NK-92 treated with Interleukin-12 subunit alpha and Interleukin-12 subunit beta, amount 100 ng/mL, for 24 hours (cell line): ENCODE measurements around the gene NDUFS6.
A peak's percentile ranks its signal among the peaks of the same experiment; 100 is the strongest.
"Not testable (repeated sequence)": the region's sequence is repeated elsewhere in the genome, so short reads cannot be mapped to it uniquely, and the experiment has no call there.

Experiments
- DNase-seq: peaks from one replicate; lab custom pipeline; 2025; lab: John Stamatoyannopoulos, UW

Gene NDUFS6

DNA sequence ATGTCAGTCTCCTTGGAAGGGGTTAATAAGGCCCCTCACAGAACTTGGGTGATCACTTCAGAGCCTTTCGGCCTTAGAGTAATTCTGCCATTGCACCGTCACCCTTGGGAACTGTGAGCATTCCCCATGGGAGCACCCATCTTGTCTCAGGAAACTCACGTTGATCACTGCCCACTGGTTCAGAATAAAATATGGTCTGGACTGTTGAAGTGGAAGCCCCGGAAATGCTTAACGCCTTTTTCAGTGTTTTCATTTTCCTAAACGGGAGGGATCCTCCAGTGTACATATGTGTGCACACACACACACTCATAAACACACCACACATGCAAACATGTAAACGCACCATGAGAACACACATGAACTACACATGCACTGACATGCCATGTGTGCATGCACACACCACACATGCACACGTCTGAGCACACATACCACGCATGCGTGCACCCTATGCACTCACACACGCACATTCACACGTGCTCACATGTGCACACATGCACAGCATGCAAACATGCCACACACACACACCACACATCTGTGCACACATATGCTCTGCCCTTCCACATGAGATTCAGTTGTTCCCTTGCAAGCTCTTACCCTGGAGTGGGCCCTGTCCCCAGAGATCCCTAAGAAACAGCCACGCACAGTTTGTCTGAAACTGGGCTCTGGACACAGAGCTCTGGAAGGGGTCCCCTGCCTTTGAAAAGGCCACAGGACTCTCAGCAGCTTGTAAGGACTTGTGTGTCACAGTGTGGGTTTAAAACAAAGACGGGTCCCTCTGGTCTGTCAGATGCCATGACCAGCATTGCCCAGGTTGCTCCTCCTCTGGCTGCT is 18.6 kb upstream of the NDUFS6 start:
- no peak for DNase-seq

DNA sequence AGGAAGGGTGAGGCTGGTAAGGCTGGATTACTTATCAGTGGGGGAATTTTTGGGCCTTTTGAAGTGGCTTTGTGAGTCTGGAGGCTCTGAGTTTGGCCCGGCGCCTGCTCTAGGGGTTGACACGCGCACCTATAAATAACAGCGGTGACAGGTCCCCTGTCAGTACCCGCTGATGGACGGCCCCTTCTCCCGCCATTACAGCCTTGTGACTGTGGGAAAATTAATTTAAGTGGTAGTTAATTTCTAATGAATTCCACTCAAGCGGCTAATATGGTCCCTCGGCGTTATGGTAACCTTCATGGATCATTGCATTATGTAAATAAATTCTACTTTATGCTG is 18.0 kb upstream of the NDUFS6 start:
- no peak for DNase-seq

DNA sequence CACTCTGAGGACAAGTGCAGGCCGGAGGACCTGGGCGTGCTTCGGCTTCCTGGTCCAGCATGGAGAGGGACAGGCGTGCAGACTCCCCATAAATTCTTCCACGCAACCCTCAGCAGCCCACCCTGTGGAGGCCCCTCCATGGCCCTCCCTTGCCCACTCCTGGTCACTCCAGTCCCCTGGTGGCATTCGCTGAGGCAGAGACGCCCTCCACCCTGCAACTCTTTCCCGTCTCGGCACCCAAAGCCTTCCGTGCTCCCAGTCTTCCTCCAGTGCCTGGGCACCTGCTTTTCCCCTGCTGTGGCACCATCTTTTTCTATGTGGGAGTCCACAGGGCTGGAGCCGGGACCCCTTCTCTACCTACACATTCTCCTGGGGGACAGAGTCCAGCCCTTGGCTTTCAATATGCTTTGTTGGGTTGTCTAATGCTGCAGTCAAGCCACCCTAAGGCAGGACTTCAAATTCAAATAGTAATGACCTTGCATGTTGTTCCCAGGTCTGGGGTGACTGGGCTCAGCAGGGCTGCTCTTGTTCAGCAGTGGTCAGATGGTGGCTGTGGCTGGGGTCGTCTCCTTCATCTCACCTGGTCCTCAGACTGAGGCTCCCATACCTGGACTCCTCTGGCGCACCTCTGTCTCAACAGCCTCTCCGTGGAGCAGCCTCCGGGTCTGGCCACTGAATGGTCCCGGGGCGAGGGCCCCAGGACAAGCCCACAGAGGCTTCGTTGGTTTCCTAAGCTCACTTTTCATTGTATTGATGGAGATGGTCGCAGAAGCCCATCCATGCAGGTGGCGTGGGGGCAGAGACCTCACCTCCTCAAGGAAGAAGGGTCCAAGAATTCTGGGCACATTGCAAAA is 16.8 kb upstream of the NDUFS6 start:
- no peak for DNase-seq

DNA sequence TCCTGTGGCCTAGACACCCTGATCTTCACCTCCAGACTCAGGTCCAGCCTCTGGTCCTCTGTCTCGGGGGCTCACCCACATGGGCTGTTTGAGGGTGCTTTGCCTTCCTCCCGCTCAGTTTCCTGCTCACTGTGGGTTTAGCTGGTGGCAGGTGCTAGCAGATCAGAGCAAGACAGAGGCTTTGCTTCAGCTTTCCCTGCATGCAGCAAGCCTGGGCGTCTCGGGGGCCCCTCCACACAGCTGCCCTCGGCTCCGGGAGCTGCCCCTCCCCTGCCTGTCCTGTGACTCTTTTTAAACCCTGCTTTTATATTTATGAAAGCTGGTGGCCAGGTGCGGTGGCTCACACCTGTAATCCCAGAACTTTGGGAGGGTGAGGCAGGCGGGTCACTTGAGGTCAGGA is 16.1 kb upstream of the NDUFS6 start:
- no peak for DNase-seq

DNA sequence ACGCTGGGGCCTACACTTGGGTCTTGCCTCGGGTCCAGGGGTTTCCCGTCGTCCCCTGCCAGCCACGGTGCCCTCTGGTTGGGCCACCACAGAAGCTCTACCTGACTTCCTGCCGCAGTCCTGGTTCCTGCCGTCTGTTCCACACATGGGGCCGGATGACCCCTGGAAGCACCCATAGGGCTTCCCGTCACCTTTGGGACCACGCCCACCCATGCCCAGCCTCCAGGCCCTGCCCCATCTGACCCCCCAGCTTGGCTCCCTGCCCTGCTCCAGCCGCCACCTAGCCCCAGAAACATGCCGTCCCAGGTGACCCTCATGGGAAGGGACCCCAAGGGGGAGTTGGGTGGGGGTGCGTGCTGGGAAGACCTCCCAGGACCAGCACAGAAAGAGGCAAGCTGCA is 15.2 kb upstream of the NDUFS6 start:
- no peak for DNase-seq

DNA sequence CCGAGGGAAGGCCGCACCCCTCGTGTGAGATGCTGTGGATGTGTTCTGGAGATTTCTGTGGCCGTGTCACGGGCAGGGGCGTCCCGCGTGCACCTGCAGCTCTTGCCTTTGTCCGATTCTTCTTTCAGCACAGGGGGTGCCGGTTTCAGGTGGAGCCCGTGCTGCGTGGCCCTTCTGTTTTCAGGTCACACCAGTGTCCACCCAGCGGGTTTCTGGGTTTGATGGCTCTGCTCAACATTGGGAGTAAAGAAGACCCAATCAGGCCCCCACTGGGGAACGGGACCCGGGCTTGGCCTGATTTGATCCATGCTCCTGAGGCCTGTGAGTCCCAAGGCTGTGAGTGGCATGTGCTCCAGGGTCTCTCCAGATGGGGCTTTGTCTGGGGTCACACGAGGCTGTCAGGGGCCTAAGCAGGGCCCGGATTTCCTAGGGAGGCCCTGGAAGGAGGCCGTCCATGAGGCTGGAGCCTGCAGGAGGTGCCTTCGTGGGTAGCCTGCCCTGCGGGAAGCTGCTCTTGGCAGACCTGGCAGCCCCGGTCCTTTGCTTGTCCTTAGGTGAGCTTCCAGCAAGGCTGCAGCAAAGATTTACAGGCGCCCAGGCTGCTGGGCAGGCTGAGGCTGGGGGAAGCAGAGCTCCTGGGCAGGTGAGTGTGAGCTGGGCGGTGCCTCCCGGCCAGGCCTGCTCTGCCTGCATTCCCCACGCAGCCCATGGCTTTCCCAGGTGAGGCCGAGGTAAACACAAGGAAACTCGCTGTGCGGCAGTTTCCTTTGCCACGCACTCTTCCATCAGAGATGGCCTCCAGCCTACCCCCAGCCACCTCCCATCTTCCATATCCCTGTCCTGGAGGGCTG is 14.4 kb upstream of the NDUFS6 start:
- no peak for DNase-seq

DNA sequence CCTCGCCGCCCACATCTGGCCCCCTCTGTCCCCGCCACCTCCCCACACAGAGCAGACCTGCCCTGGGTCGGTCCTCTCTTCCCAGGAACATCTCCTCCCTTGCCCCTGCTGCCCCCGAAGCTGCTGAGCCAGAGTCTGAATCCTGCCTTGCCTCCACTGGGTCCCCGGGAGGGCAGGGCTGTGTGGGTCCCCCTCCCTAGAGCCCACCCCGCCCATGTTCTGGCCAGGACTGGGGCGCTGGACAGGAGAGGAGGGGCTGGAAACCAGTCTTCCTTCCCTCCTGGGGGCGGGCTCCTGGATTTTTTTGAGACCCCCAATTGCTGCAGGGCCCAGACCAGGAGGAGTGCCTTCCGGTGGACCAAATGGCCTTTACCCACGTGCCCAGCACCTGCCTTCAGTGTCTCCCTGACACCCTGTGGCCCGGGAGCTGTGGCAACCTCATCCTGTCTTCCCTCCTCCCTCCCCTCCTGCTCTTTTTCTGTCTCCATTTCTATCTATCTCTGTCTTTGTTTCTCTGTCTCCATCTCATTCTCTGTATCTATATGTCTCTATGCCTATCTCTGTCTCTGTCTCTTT is 13.6 kb upstream of the NDUFS6 start:
- DNase-seq = no peak

DNA sequence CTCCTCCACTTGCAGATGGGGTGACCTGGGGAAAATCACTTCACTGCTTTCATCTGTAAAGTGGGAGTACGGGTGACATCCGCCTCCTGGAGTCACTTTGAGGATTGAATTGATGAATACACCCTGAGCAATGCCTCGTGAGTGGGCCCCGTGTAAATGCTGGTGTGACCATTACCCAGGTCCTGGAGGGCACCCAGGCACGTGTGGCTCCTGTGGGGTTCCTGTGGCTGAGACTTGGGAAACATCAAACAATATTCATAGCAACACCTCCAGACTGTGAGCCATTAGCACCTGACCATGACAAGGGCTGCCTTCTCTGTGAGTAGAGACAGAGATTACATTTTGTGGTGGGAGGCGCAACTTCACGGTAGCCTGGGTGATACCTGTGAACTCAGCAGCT is 13.0 kb upstream of the NDUFS6 start:
- peak; percentile 57 for DNase-seq

DNA sequence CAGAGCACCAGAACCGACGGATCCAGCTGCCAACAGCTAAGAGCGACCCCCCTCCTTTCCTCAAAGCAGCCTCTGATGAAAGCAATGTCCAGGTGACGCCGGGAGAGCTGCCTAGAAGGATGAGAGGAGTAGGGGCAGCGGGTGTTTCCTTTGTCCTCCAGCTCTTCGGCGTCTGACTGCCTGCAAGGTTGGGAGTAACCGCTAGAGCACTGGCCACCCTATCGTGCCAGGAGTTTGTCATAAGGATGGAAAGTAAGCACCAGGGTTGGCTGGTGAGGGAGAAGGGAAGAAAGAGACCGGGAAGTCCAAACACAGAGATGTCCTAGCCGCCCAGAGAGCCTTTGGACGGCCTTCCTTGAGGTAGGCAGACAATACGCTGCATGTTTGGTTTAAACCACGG is 12.4 kb upstream of the NDUFS6 start:
- DNase-seq = no peak

DNA sequence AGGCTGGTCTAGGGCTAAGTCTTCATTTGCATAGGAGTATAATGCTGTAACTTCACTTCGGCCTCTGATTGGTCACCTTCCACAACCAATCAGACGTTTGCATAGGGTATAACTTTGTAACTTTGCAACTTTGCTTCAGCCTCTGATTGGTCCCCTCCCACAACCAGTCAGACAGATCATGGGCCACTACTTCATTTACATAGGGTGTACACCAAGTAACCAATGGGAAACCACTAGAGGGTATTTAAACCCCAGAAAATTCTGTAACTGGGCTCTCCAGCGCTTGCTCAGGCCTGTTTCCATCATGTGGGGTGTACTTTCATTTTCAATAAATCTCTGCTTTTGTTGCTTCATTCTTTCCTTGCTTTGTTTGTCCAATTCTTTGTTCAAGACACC is 11.8 kb upstream of the NDUFS6 start:
- DNase-seq = not testable (repeated sequence)

DNA sequence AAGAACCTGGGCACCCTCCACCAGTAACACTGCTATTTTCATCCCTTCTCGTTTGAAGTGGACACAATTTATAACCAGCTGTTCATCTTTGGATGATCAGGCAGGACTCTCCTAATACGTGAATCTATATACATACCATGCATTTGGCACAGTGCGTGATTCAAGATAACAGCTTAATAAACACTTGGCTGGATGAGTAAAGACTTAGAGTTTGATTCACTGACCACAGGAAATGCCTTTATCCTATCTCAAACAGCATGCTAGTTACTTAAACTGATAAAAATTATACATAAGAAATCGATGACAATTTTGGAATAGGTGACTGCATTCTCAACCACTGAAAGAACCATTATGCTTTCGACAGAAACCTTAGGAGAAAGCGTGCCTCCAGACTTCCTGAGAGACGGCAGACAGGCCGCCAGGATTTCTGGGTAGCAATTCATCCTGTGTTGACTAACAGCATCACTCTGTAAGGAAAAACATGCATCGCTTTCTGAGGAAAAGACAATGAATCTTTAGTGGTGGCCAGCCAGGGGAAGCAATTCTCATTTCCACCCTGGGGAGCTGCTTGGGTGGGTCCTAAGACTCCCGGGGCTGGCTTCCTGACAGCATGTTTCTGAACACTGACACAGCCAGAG is 11.3 kb upstream of the NDUFS6 start:
- no peak for DNase-seq

DNA sequence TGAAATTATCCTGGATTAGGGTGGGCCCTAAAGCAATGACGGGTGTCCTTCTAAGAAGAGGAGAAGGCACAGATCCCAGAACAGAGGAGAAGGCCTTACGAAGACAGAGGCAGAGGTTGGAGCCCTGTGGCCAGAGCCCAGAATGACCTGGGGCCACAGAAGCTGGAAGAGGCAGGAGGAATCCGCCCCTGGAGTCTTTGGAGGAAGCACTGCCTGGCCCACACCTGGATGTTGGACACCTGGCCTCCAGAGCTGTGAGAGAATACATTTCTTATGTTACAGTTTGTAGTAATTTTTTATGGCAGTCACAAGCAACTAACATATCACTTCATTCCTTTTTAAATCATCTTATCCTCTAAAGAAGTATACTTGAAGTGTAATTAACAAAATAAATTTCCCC is 10.0 kb upstream of the NDUFS6 start:
- DNase-seq = no peak

DNA sequence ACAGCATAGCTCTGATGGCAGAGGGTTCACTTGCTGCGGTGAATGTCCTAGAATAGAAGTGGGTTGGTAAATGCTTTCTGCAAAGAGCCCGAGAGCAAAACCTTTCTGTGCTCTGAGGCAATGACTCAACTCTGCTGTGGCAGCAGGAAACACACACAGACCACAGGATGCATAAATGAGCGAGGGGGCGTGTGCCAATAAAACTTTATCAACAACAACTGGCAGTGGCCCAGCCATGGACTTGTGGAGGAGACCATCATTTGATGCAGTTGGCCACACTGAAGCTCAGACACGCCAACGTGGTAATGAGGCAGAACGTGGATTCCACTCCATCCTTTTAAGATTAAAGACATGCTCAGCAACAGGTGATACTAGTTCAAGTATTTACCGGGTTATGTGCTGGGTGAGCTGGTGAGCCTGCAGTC is 8.4 kb upstream of the NDUFS6 start:
- DNase-seq = peak; percentile 75

DNA sequence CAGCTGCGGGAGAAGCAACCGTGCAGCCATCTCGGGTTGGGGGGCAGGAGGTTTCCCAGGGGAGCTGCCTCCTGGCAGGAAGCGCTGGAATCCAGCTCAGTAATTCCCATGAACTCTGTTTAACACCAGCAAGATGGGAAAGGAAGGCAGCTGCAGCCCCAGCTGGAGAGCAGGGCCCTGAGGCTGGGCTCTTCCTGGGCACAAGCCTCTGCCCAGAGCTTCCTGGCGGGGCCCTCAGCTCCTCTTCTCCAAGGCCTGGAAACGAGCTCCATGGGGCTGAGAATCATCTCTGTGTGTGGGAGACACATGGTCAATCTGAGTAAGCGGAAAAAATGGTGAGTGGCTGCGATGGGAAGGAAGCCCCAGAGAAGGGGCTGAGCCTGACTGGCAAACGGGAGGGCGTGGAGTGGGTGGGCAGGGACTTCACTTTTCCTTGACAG is 7.9 kb upstream of the NDUFS6 start:
- DNase-seq = no peak

DNA sequence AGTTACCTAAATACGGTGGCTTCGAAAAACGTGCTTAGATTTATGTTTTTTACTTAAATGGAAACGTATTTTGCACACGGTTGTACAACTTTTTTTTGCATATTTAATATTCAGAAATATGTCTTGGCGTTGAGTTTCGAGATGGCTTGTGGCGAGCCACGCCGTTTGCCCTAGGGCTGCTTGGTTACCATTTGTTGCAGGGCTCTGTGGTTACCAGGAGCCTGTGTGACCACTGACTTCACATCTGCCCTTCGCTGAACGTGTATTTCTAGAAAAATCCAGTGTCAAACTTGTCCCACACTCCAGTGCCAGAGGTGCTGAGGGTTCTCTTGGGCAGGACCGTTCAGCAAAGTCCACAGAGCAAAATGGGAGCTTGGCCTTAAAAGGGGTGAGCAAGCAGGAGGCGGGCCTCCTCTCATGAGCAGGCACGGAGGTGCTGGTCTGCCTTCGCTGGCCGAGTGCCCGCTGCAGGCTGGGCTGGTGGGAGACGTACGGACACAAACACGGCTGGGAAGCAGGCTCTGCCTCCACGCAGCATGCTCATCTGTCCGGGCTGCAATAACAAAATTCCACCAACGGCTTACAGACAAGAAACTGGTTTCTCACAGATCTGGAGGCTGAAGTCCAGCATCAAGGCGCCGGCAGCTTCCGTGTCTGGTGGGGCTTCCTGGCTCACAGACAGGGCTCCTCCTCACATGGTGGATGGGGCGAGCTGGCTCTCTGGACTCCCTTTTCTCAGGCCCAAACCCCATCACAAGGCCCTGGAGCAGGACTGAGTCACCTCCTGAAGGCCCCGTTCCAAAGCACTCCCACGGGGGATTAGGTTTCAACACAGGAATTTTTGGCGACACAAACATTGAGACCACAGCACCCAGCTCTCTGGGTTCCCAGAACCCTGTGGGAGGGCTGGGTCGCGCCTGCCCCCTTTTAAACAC is 7.0 kb upstream of the NDUFS6 start:
- no peak for DNase-seq

DNA sequence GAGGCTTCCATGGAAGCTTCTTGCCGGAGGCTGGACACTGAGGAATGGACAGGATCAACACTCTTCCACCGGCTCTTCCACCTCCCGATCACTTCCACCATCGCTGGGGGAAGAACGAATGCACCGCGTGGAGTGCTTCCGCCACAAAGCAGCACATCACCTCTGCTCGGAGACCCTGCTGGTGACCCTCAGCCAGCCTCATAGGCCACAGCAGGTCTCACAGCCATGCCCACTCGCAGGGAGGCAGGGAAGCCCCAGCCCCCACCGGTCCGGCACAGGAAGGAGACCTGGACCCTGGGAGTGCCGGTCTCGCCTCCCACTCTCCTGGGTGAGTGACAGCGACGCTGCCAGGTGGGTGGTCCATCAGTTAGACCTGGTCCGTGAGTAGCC is 6.3 kb upstream of the NDUFS6 start:
- no peak for DNase-seq

DNA sequence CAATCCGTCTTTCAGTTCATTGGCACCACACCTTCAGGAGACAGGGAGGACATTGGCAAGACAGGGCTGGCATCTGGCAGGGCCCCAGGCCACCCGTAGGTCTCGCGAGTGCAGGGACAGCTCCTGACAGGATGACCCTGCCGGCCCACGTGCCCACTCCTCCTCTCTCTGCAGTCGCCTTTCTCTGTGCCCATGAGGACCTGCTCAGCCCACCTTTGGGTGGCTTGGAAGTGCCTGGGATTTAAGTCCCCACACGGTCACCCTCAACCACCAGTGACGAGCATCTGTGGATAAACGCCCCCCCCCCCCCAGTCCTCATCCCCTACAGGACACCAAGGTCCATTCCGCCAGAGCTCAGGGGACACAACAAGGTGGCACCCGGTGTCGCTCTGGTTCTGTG is 5.7 kb upstream of the NDUFS6 start:
- DNase-seq = no peak

DNA sequence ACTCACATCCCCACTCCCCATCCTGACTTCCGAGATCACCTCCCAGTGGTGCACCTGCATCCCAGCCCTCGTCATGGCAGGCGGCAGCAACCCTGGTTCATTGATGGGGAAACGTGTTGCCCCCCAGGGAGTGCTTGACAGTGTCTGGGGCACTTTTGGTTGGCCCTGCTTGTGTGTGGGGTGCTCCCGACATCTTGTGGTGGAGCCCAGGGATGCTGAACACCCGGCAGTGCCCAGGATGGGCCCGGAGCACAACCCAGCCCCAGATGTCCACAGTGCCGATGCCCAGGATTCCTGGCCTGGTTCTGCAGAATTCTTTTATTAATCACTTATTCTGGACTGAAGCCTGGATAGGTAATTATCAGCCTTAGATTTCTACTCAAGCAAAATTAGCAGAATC is 5.3 kb upstream of the NDUFS6 start:
- DNase-seq = no peak

DNA sequence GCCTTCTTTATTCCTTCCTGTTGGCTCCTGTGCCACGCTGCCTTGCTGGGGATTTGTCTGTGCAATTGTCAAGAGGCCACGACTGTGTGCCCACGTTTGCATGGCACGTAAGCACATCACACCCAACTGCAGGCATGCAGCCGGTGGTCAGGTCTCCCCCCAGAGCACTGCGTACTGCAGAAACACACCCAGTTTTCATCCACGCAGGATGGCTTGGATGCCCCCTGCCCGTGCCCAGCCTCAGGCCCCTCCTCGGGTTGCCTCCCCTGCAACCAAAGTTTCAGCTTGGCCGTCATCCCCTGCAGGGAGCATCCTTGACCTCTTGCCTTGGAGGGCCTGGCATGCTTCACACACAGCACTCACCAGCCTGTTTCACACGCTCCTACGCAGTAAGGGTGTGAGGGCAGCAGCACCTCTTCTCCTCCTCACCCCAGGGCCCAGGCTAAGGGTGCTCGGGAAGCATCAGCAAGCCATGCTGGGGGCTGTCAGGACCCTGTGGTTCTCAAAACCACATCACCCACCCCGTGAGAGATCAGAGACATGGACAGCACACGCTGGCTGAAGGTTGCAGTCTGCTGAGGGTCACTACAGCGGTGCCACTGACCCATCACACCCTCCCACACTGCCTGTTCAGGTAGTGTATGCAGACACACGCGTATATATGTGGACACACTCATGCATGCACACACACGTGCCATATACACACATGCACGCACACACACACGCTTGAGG is 4.7 kb upstream of the NDUFS6 start:
- no peak for DNase-seq
